HUES6 (cell line): ENCODE results near the gene SDK1.

Experiments
- H3K27ac ChIP-seq: 2 replicates; pipeline ENCODE4 v1.7.0; 2013; ENCODE audit warnings: low read depth, mild to moderate bottlenecking, low read length, inconsistent platforms
- H3K27me3 ChIP-seq: 2 replicates; pipeline ENCODE4 v1.6.1; 2013; ENCODE audit warnings: low read length; ENCODE audit not compliant: control insufficient read depth, insufficient read depth
- H3K36me3 ChIP-seq: 2 replicates; pipeline ENCODE4 v1.6.1; 2013; ENCODE audit warnings: low read length; ENCODE audit not compliant: control insufficient read depth, insufficient read depth
- H3K4me1 ChIP-seq: 2 replicates; pipeline ENCODE4 v1.6.1; 2013; ENCODE audit warnings: low read length; ENCODE audit not compliant: control insufficient read depth, insufficient read depth
- H3K4me3 ChIP-seq: 2 replicates; pipeline ENCODE4 v1.5.1; 2013; ENCODE audit warnings: low read depth, low read length
- H3K9ac ChIP-seq: one replicate; pipeline ENCODE4 v1.6.1; 2013; ENCODE audit warnings: mild to moderate bottlenecking, low read length
- H3K9me3 ChIP-seq: 2 replicates; pipeline ENCODE4 v1.6.1; 2013; ENCODE audit warnings: low read depth, low read length; ENCODE audit not compliant: control insufficient read depth, insufficient read depth

Gene SDK1

GRCh38 chr7:3271298-3271697, 29.8 kb upstream of the SDK1 start:
- no peak overlapping the region for H3K27ac ChIP-seq
- H3K4me1 ChIP-seq: no peaks in the 10 kb centered on the region
- peaks cover 6% of the 10 kb centered on the region; the same call in 1 of the 2 replicates for H3K9me3 ChIP-seq
- no peak overlapping the region for H3K9ac ChIP-seq
- H3K27me3 ChIP-seq: no peaks in the 10 kb centered on the region
- H3K36me3 ChIP-seq: no peaks in the 10 kb centered on the region
- H3K4me3 ChIP-seq: no peak overlapping the region

DNA sequence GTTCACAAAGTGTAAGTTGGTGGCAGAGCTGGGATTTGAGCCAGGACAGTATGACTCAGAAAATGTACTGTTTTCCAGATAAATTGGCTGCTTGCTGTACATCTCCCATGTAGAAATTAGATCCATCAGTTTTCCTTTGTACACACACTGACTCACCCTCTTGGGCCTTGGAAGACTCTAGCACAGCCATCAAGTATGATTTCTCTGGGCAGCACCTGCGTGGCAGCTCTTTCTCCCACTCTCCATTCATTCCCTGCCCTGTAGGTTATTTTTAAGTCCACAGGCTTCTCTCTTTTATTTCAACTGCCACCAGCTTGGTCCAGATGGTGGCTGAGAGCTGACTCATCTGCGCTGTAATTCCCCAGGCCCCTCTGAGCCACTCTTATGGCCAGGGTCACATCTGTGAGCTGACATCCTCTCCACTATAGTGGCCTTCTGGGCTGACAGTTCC, 28.3 kb upstream of the SDK1 start:
- Histone ChIP-seq H3K9ac (no peak overlapping the region), H3K27ac (no peak overlapping the region), H3K4me1 (no peaks in the 10 kb centered on the region), H3K9me3 (peaks cover 6% of the 10 kb centered on the region; the same call in 1 of the 2 replicates), H3K36me3 (no peaks in the 10 kb centered on the region), H3K27me3 (no peaks in the 10 kb centered on the region), H3K4me3 (no peak overlapping the region)

GRCh38 chr7:3274131-3274530, 26.9 kb upstream of the SDK1 start:
- H3K36me3 ChIP-seq: no peaks in the 10 kb centered on the region
- H3K9ac ChIP-seq: no peak overlapping the region
- H3K4me1 ChIP-seq: no peaks in the 10 kb centered on the region
- no peak overlapping the region for H3K4me3 ChIP-seq
- H3K9me3 ChIP-seq: peaks cover 6% of the 10 kb centered on the region; the same call in 1 of the 2 replicates
- no peak overlapping the region for H3K27ac ChIP-seq
- H3K27me3 ChIP-seq: no peaks in the 10 kb centered on the region

DNA sequence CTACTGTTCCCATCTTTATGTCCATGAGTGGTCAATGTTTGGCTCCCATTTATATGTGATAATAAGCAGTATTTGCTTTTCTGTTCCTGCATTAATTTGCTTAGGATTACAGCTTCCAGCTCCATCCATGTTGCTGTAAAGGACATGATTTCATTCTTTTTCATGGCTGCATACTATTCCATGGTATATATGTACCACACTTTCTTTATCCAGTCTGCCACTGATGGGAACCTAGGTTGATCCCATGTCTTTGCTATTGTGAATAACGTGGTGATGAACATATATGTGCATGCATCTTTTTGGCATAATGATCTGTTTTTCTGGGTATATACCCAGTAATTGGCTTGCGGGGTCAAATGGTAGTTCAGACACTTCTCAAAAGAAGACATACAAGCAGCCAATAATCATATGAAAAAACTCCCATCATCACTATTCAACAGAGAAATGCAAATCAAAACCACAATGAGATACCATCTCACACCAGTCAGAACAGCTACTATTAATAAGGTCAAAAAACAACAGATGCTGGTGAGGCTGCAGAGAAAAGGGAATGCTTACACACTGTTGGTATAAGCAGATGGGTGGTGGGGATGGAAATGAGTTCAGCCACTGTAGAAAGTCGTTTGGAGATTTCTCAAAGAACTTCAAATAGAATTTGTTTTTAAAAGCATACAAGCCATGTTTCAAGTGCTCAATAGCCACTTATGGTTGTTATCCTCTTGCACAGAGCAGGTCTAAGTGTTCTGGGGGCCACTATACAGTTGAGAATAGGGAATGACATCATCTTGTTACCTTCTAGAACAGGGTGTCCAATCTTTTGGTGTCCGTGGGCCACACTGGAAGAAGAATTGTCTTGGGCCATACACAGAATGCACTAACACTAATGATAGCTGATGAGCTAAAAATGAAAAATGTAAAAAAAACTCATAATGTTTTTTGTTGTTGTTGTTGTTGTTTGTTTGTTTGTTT, 23.2 kb upstream of the SDK1 start:
- Histone ChIP-seq H3K4me1 (peaks cover 13% of the 10 kb centered on the region), H3K9ac (no peak overlapping the region), H3K9me3 (no peaks in the 10 kb centered on the region), H3K36me3 (no peaks in the 10 kb centered on the region), H3K4me3 (no peak overlapping the region), H3K27me3 (no peaks in the 10 kb centered on the region), H3K27ac (no peak overlapping the region)

GRCh38 chr7:3279147-3279818, 21.8 kb upstream of the SDK1 start:
- no peak overlapping the region for H3K9ac ChIP-seq
- H3K36me3 ChIP-seq: no peaks in the 10 kb centered on the region
- no peak overlapping the region for H3K4me3 ChIP-seq
- no peak overlapping the region for H3K27ac ChIP-seq
- no peaks in the 10 kb centered on the region for H3K9me3 ChIP-seq
- no peaks in the 10 kb centered on the region for H3K27me3 ChIP-seq
- H3K4me1 ChIP-seq: peaks cover 19% of the 10 kb centered on the region

GRCh38 chr7:3280445-3280844, 20.6 kb upstream of the SDK1 start:
- Histone ChIP-seq H3K4me3 (no peak overlapping the region), H3K27me3 (no peaks in the 10 kb centered on the region), H3K27ac (no peak overlapping the region), H3K9ac (no peak overlapping the region), H3K4me1 (peaks cover 19% of the 10 kb centered on the region), H3K36me3 (no peaks in the 10 kb centered on the region), H3K9me3 (no peaks in the 10 kb centered on the region)

DNA sequence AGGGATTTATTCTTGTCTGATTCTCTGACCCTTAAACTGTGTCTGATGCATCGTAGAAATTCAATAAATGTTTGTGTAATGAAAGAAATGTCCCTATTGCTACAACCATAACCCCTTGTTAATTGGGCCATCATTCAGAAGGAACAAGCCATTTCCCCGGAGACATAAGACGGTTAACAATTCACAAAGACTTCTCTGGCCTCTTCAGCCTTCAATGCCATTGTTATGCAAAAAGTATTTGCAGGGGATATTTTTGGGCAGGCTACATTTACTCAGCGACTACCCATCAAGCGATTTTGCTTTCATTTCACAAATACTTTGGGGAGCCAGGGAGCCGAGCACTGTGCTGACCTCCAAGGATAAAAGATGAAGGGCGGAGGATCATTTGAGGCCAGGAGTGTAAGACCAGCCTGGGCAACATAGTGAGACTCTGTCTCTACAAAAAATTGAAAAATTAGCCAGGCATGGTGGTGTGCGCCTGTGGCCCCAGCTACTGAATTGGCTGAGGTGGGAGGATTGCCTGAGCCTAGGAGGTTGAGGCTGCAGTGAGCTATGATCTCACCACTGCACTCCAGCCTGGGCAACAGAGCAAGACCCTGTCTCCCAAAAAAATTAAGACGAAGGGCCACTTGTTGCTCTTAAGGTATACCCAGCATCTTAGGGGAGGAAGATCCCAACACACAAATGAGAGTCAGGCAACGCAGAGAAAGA, 20.0 kb upstream of the SDK1 start:
- no peaks in the 10 kb centered on the region for H3K27me3 ChIP-seq
- no peak overlapping the region for H3K4me3 ChIP-seq
- no peak overlapping the region for H3K9ac ChIP-seq
- H3K9me3 ChIP-seq: no peaks in the 10 kb centered on the region
- H3K27ac ChIP-seq: no peak overlapping the region
- H3K4me1 ChIP-seq: peaks cover 19% of the 10 kb centered on the region
- H3K36me3 ChIP-seq: no peaks in the 10 kb centered on the region

DNA sequence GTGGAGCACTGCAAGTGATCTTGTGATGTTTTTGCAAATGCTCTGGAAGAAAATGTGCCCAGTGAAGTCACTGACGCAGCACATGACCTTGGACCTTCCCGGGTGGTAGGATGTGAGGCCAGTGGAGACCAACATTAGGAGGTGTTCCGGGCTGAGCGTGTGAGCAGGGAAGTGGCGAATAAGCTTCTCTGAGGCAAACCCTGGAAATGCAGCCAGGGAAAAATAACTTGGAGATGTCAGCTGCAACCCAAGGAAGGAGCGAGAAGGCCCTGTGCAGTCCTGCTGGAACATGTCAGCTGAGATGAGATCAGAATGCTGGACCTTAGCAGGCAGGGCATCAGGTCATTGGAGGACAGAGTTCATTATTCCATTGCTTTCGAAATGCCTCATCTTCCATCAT, 18.6 kb upstream of the SDK1 start:
- peaks cover 19% of the 10 kb centered on the region for H3K4me1 ChIP-seq
- H3K27ac ChIP-seq: no peak overlapping the region
- no peaks in the 10 kb centered on the region for H3K36me3 ChIP-seq
- H3K4me3 ChIP-seq: no peak overlapping the region
- no peak overlapping the region for H3K9ac ChIP-seq
- H3K9me3 ChIP-seq: peaks cover 7% of the 10 kb centered on the region
- no peaks in the 10 kb centered on the region for H3K27me3 ChIP-seq

DNA sequence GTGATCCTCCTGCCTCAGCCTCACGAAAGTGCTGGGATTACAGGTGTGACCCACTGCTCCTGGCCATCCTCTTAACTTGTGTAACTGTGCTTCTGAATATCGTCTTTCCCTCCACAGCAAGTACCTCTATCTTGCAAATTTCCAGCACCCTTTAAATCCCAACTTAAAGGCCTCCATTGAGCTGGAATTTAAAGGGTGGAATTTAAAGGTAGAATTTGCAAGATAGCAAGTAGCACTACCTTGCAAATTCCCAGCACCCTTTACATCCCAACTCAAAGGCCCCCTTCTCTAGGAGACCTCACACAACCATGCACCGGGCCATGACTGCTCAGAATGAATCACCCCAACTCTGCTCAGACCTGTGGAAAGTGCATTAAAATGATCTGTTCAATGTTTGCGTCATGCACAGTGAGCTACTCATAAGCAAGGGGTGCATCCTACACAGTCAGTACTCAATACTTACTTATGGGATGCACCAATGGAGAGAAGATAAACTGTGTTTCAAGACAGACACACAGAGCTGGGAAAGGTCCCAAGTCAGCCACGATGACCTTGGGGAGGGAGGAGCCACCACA, 17.8 kb upstream of the SDK1 start:
- H3K27me3 ChIP-seq: no peaks in the 10 kb centered on the region
- peaks cover 19% of the 10 kb centered on the region for H3K4me1 ChIP-seq
- no peak overlapping the region for H3K27ac ChIP-seq
- H3K9me3 ChIP-seq: peaks cover 11% of the 10 kb centered on the region
- H3K9ac ChIP-seq: no peak overlapping the region
- H3K36me3 ChIP-seq: no peaks in the 10 kb centered on the region
- H3K4me3 ChIP-seq: no peak overlapping the region

- H3K36me3 ChIP-seq: no peaks in the 10 kb centered on the region
- H3K9ac ChIP-seq: no peak overlapping the region
- no peak overlapping the region for H3K27ac ChIP-seq
- H3K4me3 ChIP-seq: no peak overlapping the region
- H3K4me1 ChIP-seq: peaks cover 15% of the 10 kb centered on the region
- H3K27me3 ChIP-seq: no peaks in the 10 kb centered on the region
- H3K9me3 ChIP-seq: peaks cover 16% of the 10 kb centered on the region
Measured at GRCh38 chr7:3285652-3286051, 15.4 kb upstream of the SDK1 start.
